Astrocyte (in vitro differentiated cells and primary cell): ENCODE data around the gene GTPBP6. TPM values are rescaled to one million over a fixed set of nuclear protein-coding genes. Genes with fewer than 3 reads are reported as not detected.

Experiments used
- DNase-seq: peaks from one replicate; pipeline ENCODE4 v3.0.0-alpha.2; 2010; ENCODE audit warnings: low read depth
- FAIRE-seq: peaks from 2 replicates; lab custom pipeline; 2011; peaks lifted over from hg19 to GRCh38; lab: Jason Lieb, UNC
- H2AFZ ChIP-seq: 2 replicates; pipeline ENCODE4 v1.6.0; 2012; ENCODE audit warnings: low read depth, low read length, inconsistent platforms
- H3K27ac ChIP-seq: 2 replicates; pipeline ENCODE4 v1.5.1; 2011; ENCODE audit warnings: low read depth, low read length, inconsistent platforms
- H3K27me3 ChIP-seq: 2 replicates; pipeline ENCODE4 v1.6.0; 2011; ENCODE audit warnings: low read length, inconsistent platforms; ENCODE audit not compliant: insufficient read depth
- H3K36me3 ChIP-seq: 2 replicates; pipeline ENCODE4 v1.5.1; 2011; ENCODE audit warnings: low read length, inconsistent platforms; ENCODE audit not compliant: insufficient read depth
- H3K4me1 ChIP-seq: 2 replicates; pipeline ENCODE4 v1.5.1; 2011; ENCODE audit warnings: low read length, inconsistent platforms; ENCODE audit not compliant: insufficient read depth
- H3K4me2 ChIP-seq: 2 replicates; pipeline ENCODE4 v1.6.0; 2012; ENCODE audit warnings: low read length, inconsistent platforms
- H3K4me3 ChIP-seq: 2 replicates; pipeline ENCODE4 v1.5.1; 2011; ENCODE audit warnings: low read depth, mild to moderate bottlenecking, low read length, inconsistent platforms; ENCODE audit not compliant: insufficient read depth
- H3K79me2 ChIP-seq: 2 replicates; pipeline ENCODE4 v1.6.0; 2012; ENCODE audit warnings: mild to moderate bottlenecking, low read length, inconsistent platforms; ENCODE audit not compliant: insufficient read depth
- H3K9ac ChIP-seq: 2 replicates; pipeline ENCODE4 v1.6.0; 2012; ENCODE audit warnings: mild to moderate bottlenecking, low read length, inconsistent platforms
- H3K9me3 ChIP-seq: 2 replicates; pipeline ENCODE4 v1.5.1; 2012; ENCODE audit warnings: low read depth, mild to moderate bottlenecking, low read length, inconsistent platforms; ENCODE audit not compliant: insufficient read depth
- H4K20me1 ChIP-seq: 2 replicates; pipeline ENCODE4 v1.6.0; 2012; ENCODE audit warnings: low read length, inconsistent platforms; ENCODE audit not compliant: insufficient read depth
- H3K27ac Mint-ChIP-seq: one replicate; pipeline ENCODE4 v1.8.0; 2021; ENCODE audit warnings: mild to moderate bottlenecking, mixed read lengths; ENCODE audit not compliant: unreplicated experiment
- H3K27me3 Mint-ChIP-seq: one replicate; pipeline ENCODE4 v1.8.0; 2021; ENCODE audit warnings: low read depth, mixed read lengths; ENCODE audit not compliant: unreplicated experiment
- H3K36me3 Mint-ChIP-seq: one replicate; pipeline ENCODE4 v1.8.0; 2021; ENCODE audit warnings: low read depth, mixed read lengths; ENCODE audit not compliant: unreplicated experiment
- H3K4me1 Mint-ChIP-seq: one replicate; pipeline ENCODE4 v1.8.0; 2021; ENCODE audit warnings: low read depth, mixed read lengths; ENCODE audit not compliant: unreplicated experiment
- H3K4me3 Mint-ChIP-seq: one replicate; pipeline ENCODE4 v1.8.0; 2021; ENCODE audit warnings: mild to moderate bottlenecking, moderate library complexity, mixed read lengths; ENCODE audit not compliant: unreplicated experiment
- H3K9me3 Mint-ChIP-seq: one replicate; pipeline ENCODE4 v1.8.0; 2021; ENCODE audit warnings: mild to moderate bottlenecking, mixed read lengths; ENCODE audit not compliant: unreplicated experiment
- CTCF ChIP-seq: IDR thresholded peaks from 2 replicates; pipeline ENCODE4 v1.5.1; 2011; ENCODE audit warnings: low read depth, mild to moderate bottlenecking, inconsistent platforms, low read length, moderate library complexity; ENCODE audit not compliant: insufficient read depth
- EZH2 ChIP-seq: IDR thresholded peaks from 2 replicates; pipeline ENCODE4 v1.6.1; 2012; ENCODE audit warnings: mild to moderate bottlenecking, low read length, inconsistent platforms; ENCODE audit not compliant: insufficient read depth
- total RNA-seq: library from RNA; stranded (reverse); gene quantifications from 2 replicates; pipeline ENCODE4 v1.2.1, GENCODE V29; 2021

The GTPBP6 gene
- total RNA-seq, 1 donor from 2014 or later: 30.5 TPM

DNA sequence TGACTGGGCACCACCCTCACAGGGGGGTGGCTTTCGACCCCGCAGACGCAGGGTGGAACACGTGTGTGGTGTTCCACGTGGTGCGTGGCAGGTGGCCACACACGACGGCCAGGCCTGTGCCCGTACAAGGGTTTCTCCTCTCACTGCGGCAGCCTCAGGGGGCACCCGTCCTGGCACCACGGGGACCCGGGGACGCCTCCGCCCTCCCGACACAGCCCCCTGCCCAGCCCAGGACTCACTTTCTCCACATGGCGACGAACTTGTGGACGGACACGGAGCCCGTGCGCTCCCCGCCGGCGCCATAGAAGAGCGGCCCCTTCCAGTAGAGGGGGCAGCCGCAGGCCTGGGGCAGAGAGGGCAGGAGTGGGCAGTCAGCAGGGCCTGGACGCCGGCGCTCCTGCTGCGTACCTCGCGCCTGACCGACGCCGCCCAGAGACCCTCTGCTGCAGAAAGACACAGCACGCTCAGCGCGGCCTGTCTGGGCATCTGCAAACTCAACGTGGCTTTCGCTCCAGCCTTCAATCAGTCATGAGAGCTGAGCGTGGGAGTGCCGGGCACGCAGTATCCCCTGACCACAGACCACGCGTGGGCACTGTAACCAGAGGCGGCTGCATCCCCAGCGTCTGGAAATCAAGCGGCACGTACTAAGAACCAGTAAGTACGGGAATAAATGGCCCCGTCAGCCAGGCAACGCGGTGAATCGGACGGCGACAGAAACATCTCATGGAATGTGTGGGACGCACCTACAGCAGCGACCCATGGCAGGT is 28.9 kb upstream of the GTPBP6 start:
- Mint-ChIP-seq H3K27me3 (no peaks in the 10 kb centered on the region), H3K36me3 (peaks cover 20% of the 10 kb centered on the region), H3K4me3 (no peak overlapping the region), H3K4me1 (peaks cover 21% of the 10 kb centered on the region), H3K9me3 (no peaks in the 10 kb centered on the region), H3K27ac (no peak overlapping the region)
- DNase-seq (no peak), FAIRE-seq (no peak)
- Histone ChIP-seq H2AFZ (no peak overlapping the region), H3K4me1 (no peaks in the 10 kb centered on the region), H3K4me3 (no peak overlapping the region), H3K27ac (no peak overlapping the region), H4K20me1 (no peaks in the 10 kb centered on the region), H3K4me2 (no peak overlapping the region), H3K79me2 (no peaks in the 10 kb centered on the region), H3K36me3 (no peaks in the 10 kb centered on the region), H3K27me3 (no peaks in the 10 kb centered on the region), H3K9me3 (no peaks in the 10 kb centered on the region), H3K9ac (no peak overlapping the region)
- TF ChIP-seq EZH2 (no peak), CTCF (no peak)

GRCh38 chrX:346034-346813 is 27.6 kb upstream of the GTPBP6 start:
- Histone ChIP-seq H4K20me1 (no peaks in the 10 kb centered on the region), H2AFZ (no peak overlapping the region), H3K9me3 (no peaks in the 10 kb centered on the region), H3K36me3 (no peaks in the 10 kb centered on the region), H3K27ac (no peak overlapping the region), H3K27me3 (no peaks in the 10 kb centered on the region), H3K4me3 (no peak overlapping the region), H3K4me1 (no peaks in the 10 kb centered on the region), H3K79me2 (no peaks in the 10 kb centered on the region), H3K4me2 (no peak overlapping the region), H3K9ac (no peak overlapping the region)
- Mint-ChIP-seq H3K27ac (no peak overlapping the region), H3K4me3 (no peak overlapping the region), H3K27me3 (no peaks in the 10 kb centered on the region), H3K4me1 (peaks cover 21% of the 10 kb centered on the region), H3K36me3 (peaks cover 22% of the 10 kb centered on the region), H3K9me3 (peaks cover 2% of the 10 kb centered on the region)
- FAIRE-seq (no peak), DNase-seq (no peak)
- TF ChIP-seq EZH2 (no peak), CTCF (no peak)
